Esophagus squamous epithelium (tissue), 4 donors: ENCODE data around the gene SMIM44.

ENCODE experiments used
- POLR2A ChIP-seq, 4 donors: fragments of 450-650 bp; IDR thresholded peaks; one replicate each; pipeline ENCODE4 v1.6.1; 2017; ENCODE audit warnings: antibody characterized with exemption in 4 of 4, mild to moderate bottlenecking in 4 of 4, moderate library complexity in 3 of 4
- TF ChIP-seq, protein P1 (sequence below), 6 experiments: fragments of 450-650 bp in 4 of 6; fragments of 200-600 bp in 2 of 6; sonication (generic) in 2 of 6; IDR thresholded peaks; one replicate each; pipeline ENCODE4 v1.5.1; 2016 to 2019; ENCODE audit warnings: antibody characterized with exemption in 6 of 6, mild to moderate bottlenecking in 4 of 6, moderate library complexity in 4 of 6

DNA sequence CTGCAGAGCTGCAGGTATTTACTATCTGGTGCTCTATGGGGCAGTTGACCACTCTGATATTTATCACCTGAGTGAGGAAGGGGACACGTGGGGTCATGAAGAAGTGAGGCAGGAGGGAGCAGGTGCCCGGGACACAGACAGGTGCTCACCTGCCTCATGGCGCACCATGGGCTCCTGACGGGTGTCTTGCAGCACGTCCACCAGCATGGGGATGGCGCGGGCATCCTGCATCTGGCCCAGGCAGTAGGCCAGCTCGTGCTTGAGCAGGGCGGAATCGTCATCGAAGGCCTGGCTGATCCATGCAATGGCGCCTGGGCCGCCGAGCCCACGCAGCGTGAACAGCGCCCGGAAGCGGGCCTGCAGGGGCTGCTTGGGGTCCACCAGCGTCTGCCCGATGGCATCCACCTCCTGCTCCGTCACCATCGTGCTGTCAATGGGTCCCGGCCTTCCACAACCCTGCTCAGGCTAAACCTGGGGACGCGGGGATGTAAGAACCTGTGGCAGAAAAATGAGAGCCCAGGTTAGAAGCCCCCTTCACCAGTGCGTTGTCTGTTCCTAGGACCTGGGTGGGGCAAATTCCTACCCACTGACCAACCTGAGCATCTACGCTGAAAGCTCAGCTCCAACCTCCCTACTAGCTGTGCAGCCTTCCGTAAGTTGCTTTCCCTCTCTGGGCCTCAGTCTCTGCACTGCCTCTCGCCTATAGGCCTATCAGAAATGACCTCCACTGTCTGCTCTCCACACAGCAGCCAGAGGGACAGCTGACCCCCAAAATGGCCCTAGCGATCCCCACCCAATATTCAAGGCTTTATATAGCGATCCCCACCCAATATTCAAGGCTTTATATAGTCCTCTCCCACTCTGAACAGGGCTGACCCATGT lies 13.4 kb upstream of the SMIM44 start:
- TF ChIP-seq, protein P1, sequence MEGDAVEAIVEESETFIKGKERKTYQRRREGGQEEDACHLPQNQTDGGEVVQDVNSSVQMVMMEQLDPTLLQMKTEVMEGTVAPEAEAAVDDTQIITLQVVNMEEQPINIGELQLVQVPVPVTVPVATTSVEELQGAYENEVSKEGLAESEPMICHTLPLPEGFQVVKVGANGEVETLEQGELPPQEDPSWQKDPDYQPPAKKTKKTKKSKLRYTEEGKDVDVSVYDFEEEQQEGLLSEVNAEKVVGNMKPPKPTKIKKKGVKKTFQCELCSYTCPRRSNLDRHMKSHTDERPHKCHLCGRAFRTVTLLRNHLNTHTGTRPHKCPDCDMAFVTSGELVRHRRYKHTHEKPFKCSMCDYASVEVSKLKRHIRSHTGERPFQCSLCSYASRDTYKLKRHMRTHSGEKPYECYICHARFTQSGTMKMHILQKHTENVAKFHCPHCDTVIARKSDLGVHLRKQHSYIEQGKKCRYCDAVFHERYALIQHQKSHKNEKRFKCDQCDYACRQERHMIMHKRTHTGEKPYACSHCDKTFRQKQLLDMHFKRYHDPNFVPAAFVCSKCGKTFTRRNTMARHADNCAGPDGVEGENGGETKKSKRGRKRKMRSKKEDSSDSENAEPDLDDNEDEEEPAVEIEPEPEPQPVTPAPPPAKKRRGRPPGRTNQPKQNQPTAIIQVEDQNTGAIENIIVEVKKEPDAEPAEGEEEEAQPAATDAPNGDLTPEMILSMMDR (IDR thresholded peaks at IDR 0.05): no peak
- TF ChIP-seq POLR2A (IDR thresholded peaks at IDR 0.05): no peak
